Measurements from ENCODE around the gene SCGB1D1. TPM values are rescaled to one million over a fixed set of nuclear protein-coding genes. Genes with fewer than 3 reads are reported as not detected.

The SCGB1D1 gene
- total and polyA plus RNA-seq, 2 of the 8 experiments (the other 6 are each of a cell fraction or from before 2014, with no cell fraction given) = not detected

Other genes starting within 250 kb of the SCGB1D1 start
- gene BEST1, start 239.9 kb upstream of the SCGB1D1 start, total RNA-seq (2021; fragmentation: NEBNext Ultra II Directional; extraction: Animal tissue kit (Norgen Biotek cat#: 25700)) = 0.22 and 0.23 TPM in 2 replicates
- 0.62 and 1.4 TPM in 2 replicates for gene BEST1, start 239.9 kb upstream of the SCGB1D1 start, polyA plus RNA-seq (2011; rRNA removed)
- 1,461 and 1,535 TPM in 2 replicates for gene FTH1, start 222.6 kb upstream of the SCGB1D1 start, total RNA-seq (2021; fragmentation: NEBNext Ultra II Directional; extraction: Animal tissue kit (Norgen Biotek cat#: 25700))
- 895 and 1,153 TPM in 2 replicates for gene FTH1, start 222.6 kb upstream of the SCGB1D1 start, polyA plus RNA-seq (2011; rRNA removed)
- gene INCENP, start 66.2 kb upstream of the SCGB1D1 start, total RNA-seq (2021; fragmentation: NEBNext Ultra II Directional; extraction: Animal tissue kit (Norgen Biotek cat#: 25700)) = 132 TPM in 2 replicates
- 25.4 and 47.9 TPM in 2 replicates for gene INCENP, start 66.2 kb upstream of the SCGB1D1 start, polyA plus RNA-seq (2011; rRNA removed)
- not detected in 2 replicates for gene SCGB2A1, start 18.5 kb downstream of the SCGB1D1 start, total RNA-seq (2021; fragmentation: NEBNext Ultra II Directional; extraction: Animal tissue kit (Norgen Biotek cat#: 25700))
- not detected in 2 replicates for gene SCGB2A1, start 18.5 kb downstream of the SCGB1D1 start, polyA plus RNA-seq (2011; rRNA removed)
- not detected in 2 replicates for gene SCGB1D2, start 52.0 kb downstream of the SCGB1D1 start, total RNA-seq (2021; fragmentation: NEBNext Ultra II Directional; extraction: Animal tissue kit (Norgen Biotek cat#: 25700))
- not detected in 2 replicates for gene SCGB1D2, start 52.0 kb downstream of the SCGB1D1 start, polyA plus RNA-seq (2011; rRNA removed)
- gene SCGB2A2, start 79.9 kb downstream of the SCGB1D1 start, total RNA-seq (2021; fragmentation: NEBNext Ultra II Directional; extraction: Animal tissue kit (Norgen Biotek cat#: 25700)) = not detected in 2 replicates
- gene SCGB2A2, start 79.9 kb downstream of the SCGB1D1 start, polyA plus RNA-seq (2011; rRNA removed) = not detected in 2 replicates
- gene SCGB1D4, start 108.9 kb downstream of the SCGB1D1 start, total RNA-seq (2021; fragmentation: NEBNext Ultra II Directional; extraction: Animal tissue kit (Norgen Biotek cat#: 25700)) = not detected in 2 replicates
- not detected in 2 replicates for gene SCGB1D4, start 108.9 kb downstream of the SCGB1D1 start, polyA plus RNA-seq (2011; rRNA removed)
- gene ASRGL1, start 147.2 kb downstream of the SCGB1D1 start, total RNA-seq (2021; fragmentation: NEBNext Ultra II Directional; extraction: Animal tissue kit (Norgen Biotek cat#: 25700)) = 23.5 and 27.2 TPM in 2 replicates
- gene ASRGL1, start 147.2 kb downstream of the SCGB1D1 start, polyA plus RNA-seq (2011; rRNA removed) = 19.9 and 24.0 TPM in 2 replicates
- not detected in 2 replicates for gene SCGB1A1, start 228.8 kb downstream of the SCGB1D1 start, total RNA-seq (2021; fragmentation: NEBNext Ultra II Directional; extraction: Animal tissue kit (Norgen Biotek cat#: 25700))
- not detected in 2 replicates for gene SCGB1A1, start 228.8 kb downstream of the SCGB1D1 start, polyA plus RNA-seq (2011; rRNA removed)

Data from H1 (cell line).